Measurements from ENCODE around the gene ZNF768. TPM values are rescaled to one million over a fixed set of nuclear protein-coding genes. Genes with fewer than 3 reads are reported as not detected.

ZNF768 gene

DNA sequence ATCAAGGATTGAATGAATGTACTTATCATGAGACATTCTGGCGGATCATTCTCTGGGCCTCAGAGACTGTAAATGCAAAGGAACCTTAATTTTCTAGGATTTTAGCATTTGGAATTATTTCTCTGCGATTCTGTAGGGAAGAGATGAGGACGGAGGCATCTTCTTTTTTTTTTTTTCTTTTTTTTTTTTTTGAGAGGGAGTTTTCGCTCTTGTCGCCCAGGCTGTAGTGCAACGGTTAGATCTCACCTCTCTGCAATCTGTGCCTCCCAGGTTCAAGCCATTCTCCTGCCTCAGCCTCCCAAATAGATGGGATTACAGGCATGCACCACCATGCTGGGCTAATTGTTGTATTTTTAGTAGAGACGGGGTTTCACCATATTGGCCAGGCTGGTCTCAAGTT is 51.7 kb downstream of the ZNF768 start:
- Histone ChIP-seq H3K9me3 (replicated peaks; ENCODE audit: low read length) (no peaks in the 10 kb centered on the region), H3K36me3 (ENCODE audit: insufficient read depth, low read length) (no peaks in the 10 kb centered on the region), H3K27me3 (ENCODE audit: control insufficient read depth, insufficient read depth, low read length) (peaks cover 55% of the 10 kb centered on the region), H3K4me1 (ENCODE audit: control insufficient read depth, insufficient read depth, low read length) (no peaks in the 10 kb centered on the region), H3K4me3 (ENCODE audit: low read length) (no peak overlapping the region), H3K4me2 (ENCODE audit: low read length) (no peak overlapping the region), H3K9ac (ENCODE audit: low read depth, low read length) (no peak overlapping the region)

DNA sequence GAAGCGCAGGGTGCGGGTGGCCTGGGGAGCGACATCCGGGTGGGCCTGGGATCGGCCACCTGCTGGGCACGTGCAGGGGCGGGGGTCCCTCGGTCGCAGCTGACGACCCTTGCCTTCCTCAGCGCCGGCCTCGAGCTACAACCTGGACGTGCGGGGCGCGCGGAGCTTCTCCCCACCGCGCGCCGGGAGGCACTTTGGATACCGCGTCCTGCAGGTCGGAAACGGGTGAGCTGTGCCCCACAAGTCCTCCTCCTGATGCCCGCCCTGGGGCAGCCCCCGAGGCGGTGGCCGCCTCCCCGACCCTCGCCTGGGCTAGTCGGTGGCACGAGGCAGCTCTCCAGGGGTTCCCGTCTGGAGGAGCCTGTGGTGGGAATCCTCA is 52.3 kb downstream of the ZNF768 start:
- Histone ChIP-seq H3K4me1 (ENCODE audit: control insufficient read depth, insufficient read depth, low read length) (no peaks in the 10 kb centered on the region), H3K36me3 (ENCODE audit: insufficient read depth, low read length) (no peaks in the 10 kb centered on the region), H3K9me3 (replicated peaks; ENCODE audit: low read length) (no peaks in the 10 kb centered on the region), H3K9ac (ENCODE audit: low read depth, low read length) (no peak overlapping the region), H3K27me3 (ENCODE audit: control insufficient read depth, insufficient read depth, low read length) (peaks cover 51% of the 10 kb centered on the region), H3K4me3 (ENCODE audit: low read length) (no peak overlapping the region), H3K4me2 (ENCODE audit: low read length) (no peak overlapping the region)

Small RNA genes lying within 50 kb of the gene (small RNA-seq; reads per million reads assigned to genes)
- gene MIR4518, result not detected
- not detected for gene RNU7-61P
